Heart left ventricle (tissue), 16 donors: ENCODE results near the gene OXTR. TPM values are rescaled to one million over a fixed set of nuclear protein-coding genes. Genes with fewer than 3 reads are reported as not detected.

Experiments used
- ATAC-seq, 4 donors: fragments of 200-7000 bp; cut with Tn5 transposase; one replicate each; pipeline ENCODE4 v1.9.1; 2020 to 2022; ENCODE audit warnings: moderate library complexity in 4 of 4, mild to moderate bottlenecking in 3 of 4, moderate number of reproducible peaks in 1 of 4
- DNase-seq, 5 donors: peaks; one replicate each; pipeline ENCODE4 v3.0.0-alpha.2; 2020
- H3K27ac ChIP-seq, 12 donors: fragments of 200-600 bp; sonication (generic) in 4 of 12; one replicate each; pipeline versions ENCODE4 v1.5.0 to v1.8.0; 2016 to 2022; ENCODE audit warnings: mild to moderate bottlenecking in 2 of 12
- H3K27me3 ChIP-seq, 9 donors: fragments of 200-600 bp; sonication (generic) in 2 of 9; one replicate each; pipeline versions ENCODE4 v1.5.1 to v1.8.0; 2016 to 2022; ENCODE audit warnings: mild to moderate bottlenecking in 3 of 9
- H3K36me3 ChIP-seq, 9 donors: fragments of 200-600 bp; sonication (generic) in 2 of 9; one replicate each; pipeline versions ENCODE4 v1.5.0 to v1.8.0; 2018 to 2022; ENCODE audit warnings: mild to moderate bottlenecking in 2 of 9
- H3K4me1 ChIP-seq, 12 donors: fragments of 200-600 bp; sonication (generic) in 4 of 12; one replicate each; pipeline versions ENCODE4 v1.5.0 to v1.8.0; 2016 to 2022; ENCODE audit warnings: mild to moderate bottlenecking in 3 of 12
- H3K4me3 ChIP-seq, 12 donors: fragments of 200-600 bp; sonication (generic) in 4 of 12; one replicate each; pipeline versions ENCODE4 v1.5.0 to v1.8.0; 2017 to 2022; ENCODE audit warnings: mild to moderate bottlenecking in 9 of 12, moderate library complexity in 4 of 12
- H3K9me3 ChIP-seq, 12 donors: fragments of 200-600 bp; sonication (generic) in 4 of 12; one replicate each; pipeline versions ENCODE4 v1.5.0 to v1.8.0; 2016 to 2022; ENCODE audit warnings: mild to moderate bottlenecking in 1 of 12
- POLR2A ChIP-seq, 2 donors: fragments of 450-650 bp; IDR thresholded peaks; one replicate each; pipeline ENCODE4 v1.6.1; 2017; ENCODE audit warnings: antibody characterized with exemption in 2 of 2, mild to moderate bottlenecking in 2 of 2, moderate library complexity in 2 of 2
- WGBS, 4 donors: extraction: QIAGEN DNeasy Blood & Tissue Kit in 2 of 4; methylation state at CpG; one replicate each; pipeline versions ENCODE4 v1.1.5 to v1.1.7; 2013 to 2018; 5-methylcytosine and 5-hydroxymethylcytosine counted together
- intact Hi-C, 10 donors: fragments of 100-400 bp; cut with DNase I; formaldehyde crosslinking; loops; one replicate each; pipeline versions ENCODE4 v1.11.1 to v1.14.2; 2022
- long read RNA-seq, 3 donors: library from polyadenylated mRNA; unstranded; transcript quantifications; one replicate each; pipeline ENCODE4 v2.0.0, GENCODE V29; 2020 to 2021
- polyA plus RNA-seq, 2 donors: library from polyadenylated mRNA; stranded (reverse); fragments of 200-250 nt; gene quantifications; one replicate each; pipeline ENCODE4 v1.2.3, GENCODE V29; 2013
- total RNA-seq, 9 donors: library from RNA; depleted of rRNA in 2 of 9; stranded (reverse); fragments of >200 nt in 2 of 9; fragmentation: NEBNext Ultra II Directional in 3 of 9; extraction: Animal tissue kit (Norgen Biotek cat#: 25700) in 3 of 9; gene quantifications; one replicate each; pipeline versions ENCODE4 v1.1.0 to v1.2.4, GENCODE V29; 2016 to 2023
- TF ChIP-seq, protein P1 (sequence below), 12 donors: fragments of 200-600 bp; sonication (generic) in 4 of 12; IDR thresholded peaks; one replicate each; pipeline versions ENCODE4 v1.5.0 to v1.8.0; 2018 to 2022; ENCODE audit warnings: antibody characterized with exemption in 12 of 12, mild to moderate bottlenecking in 5 of 12
- donor health status: ischemic (EF 13 %, LVEDD 7.1; RV severe dilation, severe dysfunction).
- donor health status: healthy with polysubstance abuse.
- donor health status: DM: no; HTN: yes; CAD: no.
- donor health status: DM: no; HTN: no; CAD: no.
- donor health status: ischemic (EF 25% LVEDD 6.9; RV normal size, moderate dysfunction).
- donor health status: ischemic (EF 25% LVEDD 5.7; RV mildly dilated, moderate dysfunction).
- donor health status: healthy.
- donor health status: DM: yes; HTN: yes; CAD: no.
- donor health status: ischemic (EF 35%, LVEDD 5.7; RV mildly dilated, moderate dysfunction).
- donor health status: nonischemic (EF 11% LVEDD 7.7; RV severe dilation, severe dysfunction).
- donor health status: DM: yes; HTN: yes; CAD: no.
- donor health status: PGD.
- donor health status: ischemic (EF 29% LVEDD 5.4; RV normal size, mild dysfunction).
- donor health status: nonischemic (EF 23%, LVEDD 6.1; RV moderate dilation, normal function).

The OXTR gene
- total RNA-seq, result under 1 TPM in 6 of 9 donors, not detected in 3; 0.12 to 0.54 (median 0.27) TPM
- under 1 TPM; 0.11 to 0.22 TPM for polyA plus RNA-seq
- long read RNA-seq, donor 1, result 0 reads
- long read RNA-seq, donor 2, result 0 reads
- long read RNA-seq, donor 3, result 0 reads

GRCh38 chr3:8769088-8769822 lies at the start of gene OXTR:
TSS of gene OXTR (minus strand) at chr3:8769613. CDS start at chr3:8768187, 1,426 bp downstream.
- Histone ChIP-seq H3K4me3 (peak within 1 kb of the TSS in 10 of 12 donors; percentile 1 to 50 (median 42)), H3K27me3 (peaks cover 17 to 44% (median 24%) of the 10 kb centered on the region in 9 donors), H3K9me3 (no peaks in the 10 kb centered on the region), H3K27ac (no peak within 1 kb of the TSS), H3K4me1 (peaks cover 0 to 27% (median 9%) of the 10 kb centered on the region in 12 donors), H3K36me3 (no peaks in the 10 kb centered on the region)
- intact Hi-C loops, result loop anchor here in 8 of 10 donors (2.0 to 10.0 kb wide), 5 partner anchors 102 to 196 kb away; partner anchors contain the start of gene RAD18 (in 1 of the 8)
- ATAC-seq (peak; percentile 72 to 96 (median 94)), DNase-seq (peak; percentile 45 to 84 (median 56))
- TF ChIP-seq, protein P1, sequence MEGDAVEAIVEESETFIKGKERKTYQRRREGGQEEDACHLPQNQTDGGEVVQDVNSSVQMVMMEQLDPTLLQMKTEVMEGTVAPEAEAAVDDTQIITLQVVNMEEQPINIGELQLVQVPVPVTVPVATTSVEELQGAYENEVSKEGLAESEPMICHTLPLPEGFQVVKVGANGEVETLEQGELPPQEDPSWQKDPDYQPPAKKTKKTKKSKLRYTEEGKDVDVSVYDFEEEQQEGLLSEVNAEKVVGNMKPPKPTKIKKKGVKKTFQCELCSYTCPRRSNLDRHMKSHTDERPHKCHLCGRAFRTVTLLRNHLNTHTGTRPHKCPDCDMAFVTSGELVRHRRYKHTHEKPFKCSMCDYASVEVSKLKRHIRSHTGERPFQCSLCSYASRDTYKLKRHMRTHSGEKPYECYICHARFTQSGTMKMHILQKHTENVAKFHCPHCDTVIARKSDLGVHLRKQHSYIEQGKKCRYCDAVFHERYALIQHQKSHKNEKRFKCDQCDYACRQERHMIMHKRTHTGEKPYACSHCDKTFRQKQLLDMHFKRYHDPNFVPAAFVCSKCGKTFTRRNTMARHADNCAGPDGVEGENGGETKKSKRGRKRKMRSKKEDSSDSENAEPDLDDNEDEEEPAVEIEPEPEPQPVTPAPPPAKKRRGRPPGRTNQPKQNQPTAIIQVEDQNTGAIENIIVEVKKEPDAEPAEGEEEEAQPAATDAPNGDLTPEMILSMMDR (IDR thresholded peaks at IDR 0.05), result peak; percentile 96 to 100 (median 99)
- no peak for TF ChIP-seq POLR2A (IDR thresholded peaks at IDR 0.05)
- 5 to 9% (median 5%) methylated on average over 21 to 53 of the region's 53 CpGs for WGBS, 4 donors

- Histone ChIP-seq H3K4me3 (no peak overlapping the region), H3K4me1 (no peaks in the 10 kb centered on the region), H3K9me3 (peaks cover 0 to 48% (median 24%) of the 10 kb centered on the region in 12 donors), H3K27ac (no peak overlapping the region), H3K36me3 (no peaks in the 10 kb centered on the region), H3K27me3 (no peaks in the 10 kb centered on the region)
- WGBS, 4 donors, result 90 to 100% (median 93%) methylated on average over 2 of the region's 2 CpGs
- intact Hi-C loops, result no loop called here
- no peak for ATAC-seq
- no peak for DNase-seq
- TF ChIP-seq POLR2A (IDR thresholded peaks at IDR 0.05), result no peak
- TF ChIP-seq, protein P1 (IDR thresholded peaks at IDR 0.05), result no peak
Observed at GRCh38 chr3:8817486-8817885, 48.1 kb upstream of the OXTR start.

- ATAC-seq, result no peak
- intact Hi-C loops, result no loop called here
- TF ChIP-seq, protein P1 (IDR thresholded peaks at IDR 0.05), result no peak
- no peak for TF ChIP-seq POLR2A (IDR thresholded peaks at IDR 0.05)
Observed at GRCh38 chr3:8816106-8816505, 46.7 kb upstream of the OXTR start.

GRCh38 chr3:8813411-8813810 lies 44.0 kb upstream of the OXTR start:
- no peaks in the 10 kb centered on the region for H3K4me1 ChIP-seq
- no peak overlapping the region for H3K27ac ChIP-seq
- no peak for TF ChIP-seq POLR2A (IDR thresholded peaks at IDR 0.05)
- TF ChIP-seq, protein P1 (IDR thresholded peaks at IDR 0.05), result no peak
- intact Hi-C loops, result no loop called here
- peaks cover 0 to 26% (median 6%) of the 10 kb centered on the region in 12 donors for H3K9me3 ChIP-seq
- H3K27me3 ChIP-seq, result no peaks in the 10 kb centered on the region
- no peaks in the 10 kb centered on the region for H3K36me3 ChIP-seq
- no peak overlapping the region for H3K4me3 ChIP-seq
- 80 to 95% (median 87%) methylated on average over 1 of the region's 1 CpG for WGBS, 4 donors
- no peak for DNase-seq
- ATAC-seq, result no peak

More at GRCh38 chr3:8816106-8816505, 46.7 kb upstream of the OXTR start:
- H3K27me3 ChIP-seq, result no peaks in the 10 kb centered on the region
- DNase-seq, result no peak
- H3K9me3 ChIP-seq, result peaks cover 0 to 48% (median 24%) of the 10 kb centered on the region in 12 donors
- H3K27ac ChIP-seq, result no peak overlapping the region
- H3K4me3 ChIP-seq, result no peak overlapping the region
- no peaks in the 10 kb centered on the region for H3K36me3 ChIP-seq
- H3K4me1 ChIP-seq, result no peaks in the 10 kb centered on the region
- 91 to 96% (median 95%) methylated on average over 6 of the region's 6 CpGs for WGBS, 4 donors
